Heart right ventricle (tissue), 16 donors: Measurements from ENCODE around the gene DNAJC12. TPM values are rescaled to one million over a fixed set of nuclear protein-coding genes. Genes with fewer than 3 reads are reported as not detected.
A peak's percentile ranks its signal among the peaks of the same experiment; 100 is the strongest.

ENCODE experiments used
- ATAC-seq, 8 donors: fragments of 200-7000 bp; cut with Tn5 transposase; one replicate each; pipeline ENCODE4 v1.9.1; 2020; ENCODE audit warnings: mild to moderate bottlenecking in 8 of 8, moderate library complexity in 8 of 8, moderate number of reproducible peaks in 1 of 8
- DNase-seq, 2 donors: peaks; one replicate each; pipeline ENCODE4 v3.0.0-alpha.2; 2020
- H3K27ac ChIP-seq, 10 donors: fragments of 200-600 bp; sonication (generic) in 2 of 10; one replicate each; pipeline versions ENCODE4 v1.5.0 to v1.8.0; 2020 to 2022; ENCODE audit warnings: mild to moderate bottlenecking in 3 of 10
- H3K27me3 ChIP-seq, 7 donors: fragments of 200-600 bp; one replicate each; pipeline ENCODE4 v1.8.0; 2021 to 2022; ENCODE audit warnings: mild to moderate bottlenecking in 2 of 7
- H3K36me3 ChIP-seq, 9 donors: fragments of 200-600 bp; sonication (generic) in 1 of 9; one replicate each; pipeline versions ENCODE4 v1.5.0 to v1.8.0; 2020 to 2022; ENCODE audit warnings: mild to moderate bottlenecking in 2 of 9
- H3K4me1 ChIP-seq, 9 donors: fragments of 200-600 bp; sonication (generic) in 1 of 9; one replicate each; pipeline versions ENCODE4 v1.5.0 to v1.8.0; 2020 to 2022; ENCODE audit warnings: mild to moderate bottlenecking in 4 of 9
- H3K4me3 ChIP-seq, 10 donors: fragments of 200-600 bp; sonication (generic) in 2 of 10; one replicate each; pipeline versions ENCODE4 v1.5.0 to v1.8.0; 2020 to 2022; ENCODE audit warnings: mild to moderate bottlenecking in 7 of 10, moderate library complexity in 2 of 10
- H3K9me3 ChIP-seq, 11 donors: fragments of 200-600 bp in 10 of 11; sonication (generic) in 2 of 11; one replicate each; pipeline versions ENCODE4 v1.5.0 to v1.8.0; 2013 to 2022; ENCODE audit warnings: mild to moderate bottlenecking in 2 of 11, control low read depth in 1 of 11, moderate library complexity in 1 of 11
- CTCF ChIP-seq, 9 donors: fragments of 200-600 bp; sonication (generic) in 2 of 9; IDR thresholded peaks; one replicate each; pipeline versions ENCODE4 v1.5.0 to v1.8.0; 2021 to 2022; ENCODE audit warnings: antibody characterized with exemption in 9 of 9, mild to moderate bottlenecking in 5 of 9, moderate library complexity in 1 of 9
- WGBS, 2 donors: extraction: QIAGEN DNeasy Blood & Tissue Kit; methylation state at CpG; one replicate each; pipeline ENCODE4 v1.1.7; 2013; ENCODE audit warnings: inconsistent platforms in 1 of 2; 5-methylcytosine and 5-hydroxymethylcytosine counted together
- intact Hi-C, 10 donors: fragments of 100-400 bp; cut with DNase I; formaldehyde crosslinking; loops; one replicate each; pipeline versions ENCODE4 v1.11.1 to v1.14.2; 2022
- polyA plus RNA-seq, 2 donors: library from polyadenylated mRNA; stranded (reverse); fragments of 200-250 nt; gene quantifications; one replicate each; pipeline ENCODE4 v1.2.3, GENCODE V29; 2013
- total RNA-seq, 10 donors: library from RNA; stranded (reverse); fragmentation: NEBNext Ultra II Directional in 3 of 10; extraction: Animal tissue kit (Norgen Biotek cat#: 25700) in 3 of 10; gene quantifications; one replicate each; pipeline versions ENCODE4 v1.2.1 to v1.2.4, GENCODE V29; 2021 to 2023
- donor health status: Arrhythmogenic right ventricular cardiomyopathy.
- donor health status: ischemic (EF 13 %, LVEDD 7.1; RV severe dilation, severe dysfunction).
- donor health status: healthy with polysubstance abuse.
- donor health status: DM: no; HTN: yes; CAD: no.
- donor health status: DM: no; HTN: no; CAD: no.
- donor health status: ischemic (EF 25% LVEDD 6.9; RV normal size, moderate dysfunction).
- donor health status: ischemic (EF 25% LVEDD 5.7; RV mildly dilated, moderate dysfunction).
- donor health status: healthy.
- donor health status: DM: yes; HTN: yes; CAD: no.
- donor health status: Ischemic cardiomyopathy.
- donor health status: ischemic (EF 35%, LVEDD 5.7; RV mildly dilated, moderate dysfunction).
- donor health status: nonischemic (EF 11% LVEDD 7.7; RV severe dilation, severe dysfunction).
- donor health status: DM: yes; HTN: yes; CAD: no.
- donor health status: PGD.
- donor health status: ischemic (EF 29% LVEDD 5.4; RV normal size, mild dysfunction).
- donor health status: nonischemic (EF 23%, LVEDD 6.1; RV moderate dilation, normal function).

DNAJC12 gene
- total and polyA plus RNA-seq, 12 donors, result 1.4 to 12.2 (median 4.8) TPM

DNA sequence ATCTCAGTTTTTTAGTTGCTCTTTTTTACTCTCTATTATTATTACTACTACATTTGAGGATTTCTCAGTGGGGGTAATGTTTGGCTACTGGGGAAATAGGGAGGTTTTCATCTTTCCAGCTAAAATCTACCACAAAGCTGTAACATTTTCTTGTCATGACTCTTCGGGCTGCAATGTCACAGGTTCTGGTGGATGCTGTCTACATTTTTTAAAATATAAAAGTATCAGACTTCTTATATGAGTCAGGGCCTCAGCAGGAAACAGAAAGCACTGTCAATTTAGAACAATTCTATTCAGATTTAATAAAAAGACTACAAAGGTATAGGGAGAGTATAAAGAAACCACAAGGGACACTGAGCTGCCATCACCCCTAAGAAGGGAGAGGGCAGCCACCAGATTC is 61.6 kb downstream of the DNAJC12 start:
- TF ChIP-seq CTCF (IDR thresholded peaks at IDR 0.05), result no peak

DNA sequence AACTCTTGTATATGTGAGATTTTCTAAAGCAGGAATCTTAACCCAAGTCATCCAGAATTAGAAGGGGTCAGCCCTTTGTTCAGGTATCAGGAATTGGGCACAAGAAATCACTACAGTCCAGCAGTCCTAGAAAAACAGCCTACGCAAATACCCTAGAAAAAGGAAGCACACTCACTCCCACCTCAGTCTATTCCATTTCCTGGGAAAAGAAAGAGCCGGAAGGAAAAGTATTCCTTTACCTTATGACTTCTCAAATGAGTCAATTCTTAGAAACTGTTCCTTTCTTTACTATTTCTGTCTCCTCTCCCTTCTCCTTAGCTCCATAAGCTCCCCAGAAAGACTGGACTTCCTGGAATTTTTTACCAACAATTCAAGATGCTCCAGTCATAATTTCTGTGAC is 62.7 kb downstream of the DNAJC12 start:
- no peak overlapping the region for H3K27ac ChIP-seq
- no peaks in the 10 kb centered on the region for H3K27me3 ChIP-seq
- H3K4me3 ChIP-seq, result no peak overlapping the region
- no peak for ATAC-seq
- no peaks in the 10 kb centered on the region for H3K36me3 ChIP-seq
- WGBS, 2 donors, result 68 to 72% methylated on average over 2 of the region's 2 CpGs
- H3K4me1 ChIP-seq, result peaks cover 0 to 9% (median 2%) of the 10 kb centered on the region in 9 donors
- intact Hi-C loops, result loop anchor here in 8 of 10 donors (5.0 to 10.0 kb wide), 7 partner anchors 78 to 253 kb away; partner anchors contain the start of gene CTNNA3 (in 5 of the 8)
- TF ChIP-seq CTCF (IDR thresholded peaks at IDR 0.05), result no peak
- no peak for DNase-seq
- H3K9me3 ChIP-seq, result no peaks in the 10 kb centered on the region

More for the DNA sequence above, 61.6 kb downstream of the DNAJC12 start:
- intact Hi-C loops, result loop anchor here in 8 of 10 donors (5.0 to 10.0 kb wide), 7 partner anchors 79 to 254 kb away; partner anchors contain the start of gene CTNNA3 (in 5 of the 8)
- ATAC-seq (no peak), DNase-seq (no peak)
- Histone ChIP-seq H3K4me1 (peaks cover 0 to 9% (median 2%) of the 10 kb centered on the region in 9 donors), H3K4me3 (no peak overlapping the region), H3K27ac (no peak overlapping the region), H3K9me3 (no peaks in the 10 kb centered on the region), H3K27me3 (no peaks in the 10 kb centered on the region), H3K36me3 (no peaks in the 10 kb centered on the region)
- 85 to 94% methylated on average over 1 of the region's 1 CpG for WGBS, 2 donors

DNA sequence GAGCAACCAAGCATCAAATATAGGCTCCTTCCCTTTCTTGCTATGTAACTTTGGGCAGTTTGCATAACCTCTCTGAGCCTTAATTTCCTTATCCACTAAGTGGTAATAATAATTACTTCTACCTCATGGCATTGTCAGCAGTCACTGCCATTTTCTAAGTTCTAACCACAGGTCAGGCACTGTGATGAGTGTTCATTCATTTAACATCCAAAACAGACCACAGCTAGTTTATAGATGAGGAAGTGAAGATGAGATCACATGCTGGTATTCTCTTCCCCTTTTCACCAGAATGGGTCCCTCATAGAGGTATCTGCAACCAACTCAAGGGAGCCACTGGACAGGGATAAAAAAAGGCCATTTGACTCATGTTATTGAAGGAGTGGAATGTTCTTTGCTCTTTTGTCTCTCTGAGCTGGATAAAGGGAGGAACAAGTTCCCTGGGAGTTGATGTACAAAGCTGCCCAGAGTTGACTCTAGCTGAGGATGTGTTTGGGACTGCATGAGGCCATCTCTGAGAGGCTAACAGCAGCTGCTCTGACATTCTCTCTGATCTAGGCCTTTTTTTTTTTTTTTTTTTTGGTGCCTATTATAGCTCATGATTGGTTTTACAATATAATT is 65.0 kb downstream of the DNAJC12 start:
- H3K36me3 ChIP-seq, result no peaks in the 10 kb centered on the region
- no peaks in the 10 kb centered on the region for H3K27me3 ChIP-seq
- H3K4me1 ChIP-seq, result peaks cover 0 to 6% (median 0%) of the 10 kb centered on the region in 9 donors
- H3K27ac ChIP-seq, result no peak overlapping the region
- intact Hi-C loops, result loop anchor here in 3 of 10 donors (10.0 kb wide), 3 partner anchors 78 to 248 kb away; partner anchors contain the start of gene CTNNA3 (in 1 of the 3)
- H3K4me3 ChIP-seq, result no peak overlapping the region
- no peaks in the 10 kb centered on the region for H3K9me3 ChIP-seq
- no peak for TF ChIP-seq CTCF (IDR thresholded peaks at IDR 0.05)
- DNase-seq, result no peak
- peak in 4 of 8 donors; percentile 35 to 65 (median 52) for ATAC-seq

DNA sequence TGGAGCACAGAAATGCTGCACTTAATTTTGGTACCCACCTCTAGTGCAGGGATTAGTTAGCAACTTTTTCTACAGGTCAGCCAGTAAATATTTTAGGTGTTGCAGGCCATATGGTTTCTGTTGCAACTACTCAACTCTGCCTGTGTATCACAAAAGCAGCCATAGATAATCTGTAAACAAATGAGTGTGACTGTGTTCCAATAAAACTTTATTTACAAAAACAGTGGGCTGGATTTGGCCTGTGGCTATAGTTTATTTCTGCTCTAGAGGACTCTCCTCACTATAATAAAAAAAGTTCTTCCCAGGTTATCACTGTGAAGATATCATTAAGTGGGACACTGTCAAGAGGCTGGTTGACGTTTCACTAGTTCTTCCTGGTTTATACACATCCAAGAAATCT is 65.8 kb downstream of the DNAJC12 start:
- TF ChIP-seq CTCF (IDR thresholded peaks at IDR 0.05), result no peak
- Histone ChIP-seq H3K27ac (no peak overlapping the region), H3K4me3 (no peak overlapping the region), H3K4me1 (peaks cover 0 to 6% (median 0%) of the 10 kb centered on the region in 9 donors), H3K9me3 (no peaks in the 10 kb centered on the region), H3K27me3 (no peaks in the 10 kb centered on the region), H3K36me3 (no peaks in the 10 kb centered on the region)
- DNase-seq (no peak), ATAC-seq (no peak)
- 42 to 53% methylated on average over 1 of the region's 1 CpG for WGBS, 2 donors
- intact Hi-C loops, result loop anchor here in 3 of 10 donors (10.0 kb wide), 3 partner anchors 77 to 247 kb away; partner anchors contain the start of gene CTNNA3 (in 1 of the 3)
